ENCODE data around the gene CACHD1. TPM values are rescaled to one million over a fixed set of nuclear protein-coding genes. Genes with fewer than 3 reads are reported as not detected.

CACHD1 gene
- total and polyA plus RNA-seq, 2 of the 8 experiments (the other 6 are each of a cell fraction or from before 2014, with no cell fraction given): 22.2 to 42.5 TPM

GRCh38 chr1:64701886-64702285, 232.0 kb downstream of the CACHD1 start:
- Histone ChIP-seq H3K27ac (ENCODE audit: low read depth, low read length) (no peak overlapping the region), H3K23me2 (ENCODE audit: low read depth, low read length) (no peaks in the 10 kb centered on the region; the same call in 1 of the 2 replicates), H3K14ac (ENCODE audit: insufficient read length) (no peak overlapping the region), H3K79me2 (ENCODE audit: control insufficient read depth in 1 of 2, insufficient read depth in 2 of 2, low read length in 2 of 2) (no peaks in the 10 kb centered on the region), H3K9ac (replicated peaks in 1 of 4; ENCODE audit: extremely low read depth in 1 of 4, low read depth in 3 of 4, low read length in 3 of 4) (no peak overlapping the region), H3K56ac (replicated peaks; ENCODE audit: insufficient read length, low read depth, low read length) (no peak overlapping the region), H3K9me3 (ENCODE audit: insufficient read depth in 2 of 2, low read depth in 1 of 2, low read length in 1 of 2) (no peaks in the 10 kb centered on the region), H4K5ac (ENCODE audit: insufficient read length, low read depth, low read length) (no peak overlapping the region), H3K4me2 (ENCODE audit: insufficient read depth in 1 of 2, low read depth in 2 of 2, low read length in 2 of 2) (no peak overlapping the region), H2AFZ (ENCODE audit: low read length) (no peak overlapping the region), H3K4ac (replicated peaks; ENCODE audit: insufficient read length, low read depth, low read length) (no peak overlapping the region), H4K20me1 (replicated peaks in 1 of 2; ENCODE audit: control insufficient read depth in 1 of 2, insufficient read depth in 2 of 2, low read length in 2 of 2) (no peaks in the 10 kb centered on the region), H2BK15ac (ENCODE audit: low read length) (no peak overlapping the region), H2BK120ac (replicated peaks; ENCODE audit: low read depth, low read length) (no peak overlapping the region), H3K23ac (ENCODE audit: insufficient read length) (no peak overlapping the region), H3K18ac (ENCODE audit: extremely low read depth, low read length) (no peak overlapping the region), H4K91ac (replicated peaks; ENCODE audit: insufficient read length, low read length) (no peak overlapping the region), H4K8ac (ENCODE audit: extremely low read depth, insufficient read depth, low read length) (no peak overlapping the region), H3K4me1 (replicated peaks in 1 of 4; ENCODE audit: control insufficient read depth in 3 of 4, insufficient read depth in 4 of 4, low read length in 3 of 4) (peaks cover 0 to 6% (median 4%) of the 10 kb centered on the region in 4 experiments; a peak in 4 of 7 replicates), H3K79me1 (ENCODE audit: low read depth, low read length) (no peaks in the 10 kb centered on the region), H2AK5ac (ENCODE audit: low read depth, low read length) (no peak overlapping the region), H2BK12ac (ENCODE audit: low read depth, low read length) (no peak overlapping the region), H2BK20ac (ENCODE audit: low read length) (no peak overlapping the region), H3K36me3 (ENCODE audit: control insufficient read depth in 2 of 4, insufficient read depth in 4 of 4, low read length in 3 of 4) (no peaks in the 10 kb centered on the region), H2BK5ac (ENCODE audit: low read depth, low read length) (no peak overlapping the region), H3K27me3 (replicated peaks in 1 of 4; ENCODE audit: control insufficient read depth in 3 of 4, extremely low read depth in 1 of 4, insufficient read depth in 3 of 4, low read length in 3 of 4) (no peaks in the 10 kb centered on the region), H3K4me3 (ENCODE audit: extremely low read depth in 1 of 4, insufficient read depth in 2 of 4, low read depth in 3 of 4, low read length in 4 of 4) (no peak overlapping the region)
- DNase-seq (ENCODE audit: low read depth in 1 of 2, low spot score in 2 of 2): no peak
- FAIRE-seq: no peak
- CTCF ChIA-PET (ENCODE audit: partially characterized antibody): interaction anchor here (0.6 to 1.6 kb wide), 4 partner anchors 29 to 318 kb away, joined by 3 read pairs; no protein-coding TSS in a partner anchor
- 80% methylated on average over 2 of the region's 2 CpGs; no CpG with 5 or more reads in 1 of the 2 experiments for WGBS, 2 experiments (ENCODE audit: extremely low coverage in 1 of 2, insufficient coverage in 1 of 2, insufficient read length in 1 of 2, insufficient replicate concordance in 2 of 2, low coverage in 1 of 2, low lambda C conversion rate in 2 of 2, missing lambda C conversion rate in 1 of 2)
- POLR2A ChIA-PET (ENCODE audit: partially characterized antibody): no interaction called here
- TF ChIP-seq EZH2 (IDR thresholded peaks at IDR 0.05; ENCODE audit: low read depth, low read length, severe bottlenecking): no peak
- TF ChIP-seq HDAC6 (IDR thresholded peaks at IDR 0.05; ENCODE audit: low read depth, low read length): no peak
- no peak for TF ChIP-seq TAF7 (optimal IDR thresholded peaks at IDR 0.05; ENCODE audit: borderline replicate concordance, low read depth, low read length)
- TF ChIP-seq CHD2 (IDR thresholded peaks at IDR 0.05; ENCODE audit: low read length): no peak
- no peak for TF ChIP-seq CBX8 (IDR thresholded peaks at IDR 0.05; ENCODE audit: borderline replicate concordance, low read depth, low read length)
- TF ChIP-seq ZNF274 (IDR thresholded peaks at IDR 0.05; ENCODE audit: borderline replicate concordance, extremely low read depth, low read length): no peak
- TF ChIP-seq BCL11A (IDR thresholded peaks at IDR 0.05; ENCODE audit: low read depth in 2 of 2, low read length in 2 of 2): no peak
- TF ChIP-seq CHD1 (IDR thresholded peaks at IDR 0.05; ENCODE audit: low read depth, low read length): no peak
- no peak for TF ChIP-seq FOSL1 (IDR thresholded peaks at IDR 0.05; ENCODE audit: insufficient read depth, low read depth, low read length)
- no peak for TF ChIP-seq BACH1 (IDR thresholded peaks at IDR 0.05; ENCODE audit: low read length)
- no peak for TF ChIP-seq KDM4A (IDR thresholded peaks at IDR 0.05; ENCODE audit: low read depth, low read length, severe bottlenecking)
- no peak for TF ChIP-seq TEAD4 (IDR thresholded peaks at IDR 0.05; ENCODE audit: low read depth, low read length)
- TF ChIP-seq CBX5 (IDR thresholded peaks at IDR 0.05; ENCODE audit: low read depth, low read length): no peak
- no peak for TF ChIP-seq HDAC2 (IDR thresholded peaks at IDR 0.05; ENCODE audit: borderline replicate concordance in 1 of 2, low read depth in 2 of 2, low read length in 2 of 2)
- no peak for TF ChIP-seq POU5F1 (IDR thresholded peaks at IDR 0.05; ENCODE audit: low read depth, low read length)

Measured in H1 (cell line).